Endodermal cell (in vitro differentiated cells): Measurements from ENCODE around the gene IQSEC3. TPM values are rescaled to one million over a fixed set of nuclear protein-coding genes. Genes with fewer than 3 reads are reported as not detected.

ENCODE experiments used
- DNase-seq: peaks from one replicate; pipeline ENCODE4 v3.0.0-alpha.2; 2017
- H3K27ac ChIP-seq: 2 replicates; pipeline ENCODE4 v1.5.1; 2013; ENCODE audit warnings: mild to moderate bottlenecking, low read depth, low read length, moderate library complexity
- H3K27me3 ChIP-seq: 2 replicates; pipeline ENCODE4 v1.6.1; 2013; ENCODE audit warnings: mild to moderate bottlenecking, low read length, moderate library complexity; ENCODE audit not compliant: insufficient read depth, control insufficient read depth, poor library complexity, severe bottlenecking
- H3K36me3 ChIP-seq: 2 replicates; pipeline ENCODE4 v1.7.0; 2013; ENCODE audit warnings: mild to moderate bottlenecking, low read length, moderate library complexity; ENCODE audit not compliant: control insufficient read depth, insufficient read depth
- H3K4me1 ChIP-seq: one replicate; pipeline ENCODE4 v1.7.0; 2013; ENCODE audit warnings: low read length; ENCODE audit not compliant: control insufficient read depth, insufficient read depth
- H3K4me3 ChIP-seq: 2 replicates; pipeline ENCODE4 v1.5.1; 2013; ENCODE audit warnings: mild to moderate bottlenecking, low read length, moderate library complexity
- H3K9ac ChIP-seq: 2 replicates; pipeline ENCODE4 v1.6.1; 2013; ENCODE audit warnings: mild to moderate bottlenecking, low read length, moderate library complexity; ENCODE audit not compliant: poor library complexity, severe bottlenecking; ENCODE audit errors: extremely low read depth
- H3K9me3 ChIP-seq: 2 replicates; pipeline ENCODE4 v1.6.1; 2013; ENCODE audit warnings: mild to moderate bottlenecking, low read length, moderate library complexity; ENCODE audit not compliant: control insufficient read depth
- H3K27ac Mint-ChIP-seq: 2 replicates; pipeline ENCODE4 v1.8.0; 2020; ENCODE audit warnings: mixed read lengths
- H3K27me3 Mint-ChIP-seq: 2 replicates; pipeline ENCODE4 v1.8.0; 2021; ENCODE audit warnings: mild to moderate bottlenecking, mixed read lengths; ENCODE audit not compliant: insufficient read depth
- H3K36me3 Mint-ChIP-seq: 2 replicates; pipeline ENCODE4 v1.8.0; 2020; ENCODE audit warnings: low read depth, mixed read lengths
- H3K4me1 Mint-ChIP-seq: 2 replicates; pipeline ENCODE4 v1.8.0; 2020; ENCODE audit warnings: mixed read lengths
- H3K4me3 Mint-ChIP-seq: 2 replicates; pipeline ENCODE4 v1.8.0; 2020; ENCODE audit warnings: mild to moderate bottlenecking, moderate library complexity, mixed read lengths
- H3K9me3 Mint-ChIP-seq: 2 replicates; pipeline ENCODE4 v1.8.0; 2020; ENCODE audit warnings: mild to moderate bottlenecking, mixed read lengths
- WGBS, 2 experiments: methylation state at CpG; one replicate each; pipeline versions ENCODE4 v1.1.5 to v1.1.7; 2013; ENCODE audit warnings: missing lambda C conversion rate in 2 of 2, mixed read lengths in 1 of 2; ENCODE audit not compliant: insufficient coverage in 1 of 2, insufficient read length in 1 of 2; 5-methylcytosine and 5-hydroxymethylcytosine counted together
- total RNA-seq, 2 donors: library from RNA; stranded (reverse); fragmentation: NEBNext Ultra II Directional in 1 of 2; extraction: Animal tissue kit (Norgen Biotek cat#: 25700) in 1 of 2; gene quantifications; 2 replicates in 1 of 2; 3 replicates in 1 of 2; pipeline ENCODE4 v1.2.1, GENCODE V29; 2021
- TF ChIP-seq, protein P1 (sequence below): fragments of 200-600 bp; sonication (generic); conservative IDR thresholded peaks from 2 replicates; pipeline ENCODE4 v1.5.0; 2021; ENCODE audit warnings: antibody characterized with exemption, mild to moderate bottlenecking

IQSEC3 gene
- total RNA-seq, 2 donors from 2014 or later: 1.5 to 2.7 TPM

DNA sequence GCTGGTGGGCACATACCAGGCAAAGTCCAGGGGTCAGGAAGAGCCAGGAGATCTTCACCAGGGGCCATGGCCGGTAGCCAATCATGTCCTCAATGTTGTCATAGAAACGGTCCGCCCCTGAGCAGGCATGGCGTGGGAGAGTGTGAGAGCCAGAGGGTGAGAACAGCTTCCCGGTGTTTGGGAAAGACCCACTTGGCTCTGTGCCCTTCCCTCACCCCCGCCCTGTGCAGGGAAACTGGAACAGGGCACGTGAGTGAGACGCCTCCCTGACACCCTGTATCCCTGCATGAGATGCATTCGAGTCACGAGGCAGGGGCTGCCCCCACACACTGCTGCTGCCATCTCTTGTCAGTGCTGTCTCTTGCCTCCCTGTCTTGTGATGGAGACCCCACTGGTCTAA lies 126.7 kb downstream of the IQSEC3 start:
- Mint-ChIP-seq H3K4me1 (peaks cover 7% of the 10 kb centered on the region), H3K4me3 (no peak overlapping the region), H3K27me3 (peaks cover 81% of the 10 kb centered on the region), H3K36me3 (no peaks in the 10 kb centered on the region), H3K27ac (no peak overlapping the region), H3K9me3 (no peaks in the 10 kb centered on the region)
- Histone ChIP-seq H3K27me3 (peaks cover 28% of the 10 kb centered on the region), H3K4me1 (peaks cover 7% of the 10 kb centered on the region), H3K9ac (no peak overlapping the region), H3K27ac (no peak overlapping the region), H3K4me3 (no peak overlapping the region), H3K36me3 (no peaks in the 10 kb centered on the region), H3K9me3 (no peaks in the 10 kb centered on the region)
- DNase-seq: no peak
- TF ChIP-seq, protein P1, sequence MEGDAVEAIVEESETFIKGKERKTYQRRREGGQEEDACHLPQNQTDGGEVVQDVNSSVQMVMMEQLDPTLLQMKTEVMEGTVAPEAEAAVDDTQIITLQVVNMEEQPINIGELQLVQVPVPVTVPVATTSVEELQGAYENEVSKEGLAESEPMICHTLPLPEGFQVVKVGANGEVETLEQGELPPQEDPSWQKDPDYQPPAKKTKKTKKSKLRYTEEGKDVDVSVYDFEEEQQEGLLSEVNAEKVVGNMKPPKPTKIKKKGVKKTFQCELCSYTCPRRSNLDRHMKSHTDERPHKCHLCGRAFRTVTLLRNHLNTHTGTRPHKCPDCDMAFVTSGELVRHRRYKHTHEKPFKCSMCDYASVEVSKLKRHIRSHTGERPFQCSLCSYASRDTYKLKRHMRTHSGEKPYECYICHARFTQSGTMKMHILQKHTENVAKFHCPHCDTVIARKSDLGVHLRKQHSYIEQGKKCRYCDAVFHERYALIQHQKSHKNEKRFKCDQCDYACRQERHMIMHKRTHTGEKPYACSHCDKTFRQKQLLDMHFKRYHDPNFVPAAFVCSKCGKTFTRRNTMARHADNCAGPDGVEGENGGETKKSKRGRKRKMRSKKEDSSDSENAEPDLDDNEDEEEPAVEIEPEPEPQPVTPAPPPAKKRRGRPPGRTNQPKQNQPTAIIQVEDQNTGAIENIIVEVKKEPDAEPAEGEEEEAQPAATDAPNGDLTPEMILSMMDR: no peak
- 88 to 93% methylated on average over 8 to 10 of the region's 10 CpGs for WGBS, 2 experiments

DNA sequence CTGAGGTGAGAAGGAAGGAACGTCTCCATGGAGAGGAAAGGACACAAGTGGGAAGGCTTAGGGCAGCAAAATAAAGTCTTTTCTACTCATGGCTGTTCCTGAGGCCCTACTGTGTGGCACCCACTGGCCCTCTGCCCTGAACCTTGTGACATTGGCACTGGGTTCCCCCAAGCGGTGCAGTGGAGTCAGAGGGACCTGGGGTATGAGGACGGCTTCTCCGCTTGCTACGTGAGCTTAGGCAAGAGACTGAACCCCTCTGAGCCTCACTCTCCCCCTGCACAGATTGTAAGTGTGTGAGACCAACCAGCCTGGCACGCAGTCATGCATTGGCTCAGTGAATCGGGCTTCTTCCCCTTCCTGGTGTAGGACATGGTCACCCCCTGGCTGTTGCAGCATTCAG lies 127.7 kb downstream of the IQSEC3 start:
- Histone ChIP-seq H3K4me1 (peaks cover 7% of the 10 kb centered on the region), H3K9ac (no peak overlapping the region), H3K9me3 (no peaks in the 10 kb centered on the region), H3K27ac (no peak overlapping the region), H3K36me3 (no peaks in the 10 kb centered on the region), H3K27me3 (peaks cover 23% of the 10 kb centered on the region), H3K4me3 (no peak overlapping the region)
- no peak for DNase-seq
- Mint-ChIP-seq H3K27me3 (peaks cover 77% of the 10 kb centered on the region), H3K27ac (no peak overlapping the region), H3K9me3 (no peaks in the 10 kb centered on the region), H3K36me3 (no peaks in the 10 kb centered on the region), H3K4me1 (peaks cover 11% of the 10 kb centered on the region), H3K4me3 (no peak overlapping the region)
- 90% methylated on average over 7 of the region's 7 CpGs for WGBS, 2 experiments
- TF ChIP-seq, protein P1: no peak

DNA sequence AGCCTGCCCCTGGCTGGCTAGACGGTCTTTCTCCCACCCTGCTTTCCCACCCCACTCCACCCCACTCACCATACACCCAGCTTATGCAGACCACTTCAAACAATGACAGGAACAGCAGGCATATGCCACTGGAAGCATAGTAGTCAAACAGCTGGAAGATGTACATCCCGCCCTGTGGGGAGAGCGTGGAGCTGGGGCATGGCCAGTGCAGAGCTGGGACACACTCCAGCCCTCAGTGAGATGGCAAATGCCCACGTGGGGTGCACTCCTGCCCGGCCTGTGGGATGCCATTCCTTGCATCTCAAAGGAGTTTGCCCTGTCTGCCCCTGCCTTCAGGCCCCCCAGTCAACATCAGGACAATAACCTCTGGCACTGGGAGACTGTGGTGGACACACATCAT lies 128.6 kb downstream of the IQSEC3 start:
- no peaks in the 10 kb centered on the region for H3K36me3 ChIP-seq
- no peak overlapping the region for H3K4me3 Mint-ChIP-seq
- H3K27me3 ChIP-seq: peaks cover 14% of the 10 kb centered on the region
- H3K9me3 ChIP-seq: no peaks in the 10 kb centered on the region
- H3K27me3 Mint-ChIP-seq: peaks cover 74% of the 10 kb centered on the region
- no peaks in the 10 kb centered on the region for H3K9me3 Mint-ChIP-seq
- no peak overlapping the region for H3K27ac ChIP-seq
- H3K27ac Mint-ChIP-seq: no peak overlapping the region
- WGBS, 2 experiments: 60 to 82% methylated on average over 3 to 5 of the region's 5 CpGs
- no peaks in the 10 kb centered on the region for H3K36me3 Mint-ChIP-seq
- H3K9ac ChIP-seq: no peak overlapping the region
- no peak overlapping the region for H3K4me3 ChIP-seq
- TF ChIP-seq, protein P1: no peak
- H3K4me1 Mint-ChIP-seq: peaks cover 11% of the 10 kb centered on the region
- peaks cover 7% of the 10 kb centered on the region for H3K4me1 ChIP-seq
- DNase-seq: no peak
